ENCODE results near the gene ZNF488.
"Not testable (repeated sequence)": the region's sequence is repeated elsewhere in the genome, so short reads cannot be mapped to it uniquely, and the experiment has no call there.

The ZNF488 gene

GRCh38 chr10:47384148-47384921 lies at the start of gene ZNF488:
ZNF488 (minus strand) TSS chr10:47384293; CDS start chr10:47368829, 15,464 bp downstream.
- DNase-seq = peak; percentile 62

- DNase-seq = no peak
These were observed 41.8 kb upstream of the ZNF488 start for GRCh38 chr10:47425813-47426419.

GRCh38 chr10:47424231-47424630 lies 40.1 kb upstream of the ZNF488 start:
- DNase-seq = no peak

GRCh38 chr10:47423476-47423875 lies 39.4 kb upstream of the ZNF488 start:
- DNase-seq = no peak

GRCh38 chr10:47421057-47421952 lies 37.2 kb upstream of the ZNF488 start:
- DNase-seq = no peak

GRCh38 chr10:47420305-47421056 lies 36.4 kb upstream of the ZNF488 start:
- no peak for DNase-seq

GRCh38 chr10:47419421-47419820 lies 35.3 kb upstream of the ZNF488 start:
- DNase-seq = no peak

- no peak for DNase-seq
These were observed 34.9 kb upstream of the ZNF488 start for GRCh38 chr10:47418966-47419365.

- no peak for DNase-seq
These were observed 34.2 kb upstream of the ZNF488 start for GRCh38 chr10:47418321-47418720.

- not testable (repeated sequence) for DNase-seq
These were observed 32.5 kb upstream of the ZNF488 start for GRCh38 chr10:47416305-47417218.

GRCh38 chr10:47415520-47416304 lies 31.6 kb upstream of the ZNF488 start:
- DNase-seq = no peak

- DNase-seq = no peak
These were observed 30.8 kb upstream of the ZNF488 start for GRCh38 chr10:47414752-47415519.

- no peak for DNase-seq
These were observed 30.1 kb upstream of the ZNF488 start for GRCh38 chr10:47414227-47414592.

- no peak for DNase-seq
These were observed 29.6 kb upstream of the ZNF488 start for GRCh38 chr10:47413531-47414226.

GRCh38 chr10:47412869-47413268 lies 28.8 kb upstream of the ZNF488 start:
- DNase-seq = no peak

GRCh38 chr10:47412177-47412730 lies 28.2 kb upstream of the ZNF488 start:
- no peak for DNase-seq

GRCh38 chr10:47410862-47411261 lies 26.8 kb upstream of the ZNF488 start:
- no peak for DNase-seq

- no peak for DNase-seq
These were observed 26.2 kb upstream of the ZNF488 start for GRCh38 chr10:47410271-47410670.

GRCh38 chr10:47409866-47410256 lies 25.8 kb upstream of the ZNF488 start:
- DNase-seq = no peak
